A549 (cell line): ENCODE data around the gene POLD2. TPM values are rescaled to one million over a fixed set of nuclear protein-coding genes. Genes with fewer than 3 reads are reported as not detected.

Source experiments
- ATAC-seq, 2 experiments: fragments of 200-7000 bp in 1 of 2; fragments of >200 bp in 1 of 2; cut with Nextera tagmentation in 1 of 2; cut with Tn5 transposase in 1 of 2; 3 replicates each; pipeline versions ENCODE4 v1.8.0 to v1.9.1; 2018 to 2020; ENCODE audit warnings: mild to moderate bottlenecking in 1 of 2, moderate library complexity in 1 of 2
- CTCF ChIA-PET: fragments of 300-600 bp; sonication (Branson Sonifier 250); formaldehyde crosslinking; extraction: SDS; loops from one replicate; lab custom pipeline; 2021; ENCODE audit warnings: antibody characterized with exemption, inconsistent platforms; lab: Yijun Ruan, JAX
- POLR2A ChIA-PET: fragments of 350-600 bp; formaldehyde crosslinking; extraction: SDS; loops from one replicate; lab custom pipeline; 2021; ENCODE audit warnings: antibody characterized with exemption, inconsistent platforms; lab: Yijun Ruan, JAX
- DNase-seq, 2 experiments: peaks; one replicate each; pipeline versions ENCODE4 v3.0.0 to v3.0.0-alpha.2; 2011 to 2016; ENCODE audit warnings: low read depth in 1 of 2, low spot score in 1 of 2
- FAIRE-seq: peaks from 2 replicates; lab custom pipeline; 2011; peaks lifted over from hg19 to GRCh38; lab: Jason Lieb, UNC
- H3K27ac ChIP-seq, 2 experiments: fragments of >200 bp; sonication (Bioruptor Twin); formaldehyde crosslinking; 3 replicates each; pipeline ENCODE4 v1.5.1; 2016 to 2017
- H3K4me1 ChIP-seq: fragments of >200 bp; sonication (Bioruptor Twin); formaldehyde crosslinking; 3 replicates; pipeline ENCODE4 v1.6.1; 2016
- H3K4me2 ChIP-seq: fragments of >200 bp; sonication (Bioruptor Twin); formaldehyde crosslinking; 3 replicates; pipeline ENCODE4 v1.6.1; 2016
- H3K4me3 ChIP-seq: fragments of >200 bp; sonication (Bioruptor Twin); formaldehyde crosslinking; 3 replicates; pipeline ENCODE4 v1.5.1; 2016
- H3K9me3 ChIP-seq: fragments of >200 bp; sonication (Bioruptor Twin); formaldehyde crosslinking; 3 replicates; pipeline ENCODE4 v1.6.1; 2016
- BHLHE40 ChIP-seq: IDR thresholded peaks from 2 replicates; pipeline ENCODE4 v1.6.1; 2012; ENCODE audit warnings: low read depth, low read length, inconsistent platforms
- CHD4 ChIP-seq: fragments of 200-600 bp; sonication (generic); IDR thresholded peaks from 2 replicates; pipeline ENCODE4 v1.6.1; 2016; ENCODE audit warnings: antibody characterized with exemption, mild to moderate bottlenecking, borderline replicate concordance
- E2F6 ChIP-seq: IDR thresholded peaks from 2 replicates; pipeline ENCODE4 v1.6.1; 2012; ENCODE audit warnings: low read depth, borderline replicate concordance
- EP300 ChIP-seq, 2 experiments: fragments of >200 bp; sonication (Bioruptor Twin); formaldehyde crosslinking; IDR thresholded peaks; 2 replicates in 1 of 2; 3 replicates in 1 of 2; pipeline ENCODE4 v1.6.1; 2016 to 2017
- ESRRA ChIP-seq: fragments of 150-350 bp; IDR thresholded peaks from 2 replicates; pipeline ENCODE4 v1.6.1; 2014; ENCODE audit warnings: mild to moderate bottlenecking, low read length, borderline replicate concordance
- FOSB ChIP-seq: fragments of 250-450 bp; sonication (Bioruptor Pico); IDR thresholded peaks from 2 replicates; pipeline ENCODE4 v1.5.0; 2020; ENCODE audit warnings: mild to moderate bottlenecking, moderate library complexity
- HEYL ChIP-seq: fragments of 250-450 bp; sonication (Bioruptor Pico); IDR thresholded peaks from 2 replicates; pipeline ENCODE4 v1.8.0; 2021; ENCODE audit warnings: mild to moderate bottlenecking, moderate library complexity
- HMGXB4 ChIP-seq: fragments of 250-450 bp; sonication (Bioruptor Pico); IDR thresholded peaks from 2 replicates; pipeline ENCODE4 v1.5.0; 2021; ENCODE audit warnings: mild to moderate bottlenecking, moderate library complexity, borderline replicate concordance
- HOXB5 ChIP-seq: fragments of 250-450 bp; sonication (Bioruptor Pico); IDR thresholded peaks from 2 replicates; pipeline ENCODE4 v1.5.0; 2020; ENCODE audit warnings: mild to moderate bottlenecking, moderate library complexity
- JUN ChIP-seq, 2 experiments: fragments of >200 bp; sonication (Bioruptor Twin); formaldehyde crosslinking; IDR thresholded peaks; 2 replicates in 1 of 2; 3 replicates in 1 of 2; pipeline ENCODE4 v1.6.1; 2016 to 2017
- NFE2L2 ChIP-seq: fragments of 150-350 bp; conservative IDR thresholded peaks from 2 replicates; pipeline ENCODE4 v1.6.1; 2014; ENCODE audit warnings: low read length
- NPAS2 ChIP-seq: fragments of 250-450 bp; sonication (Bioruptor Pico); IDR thresholded peaks from 2 replicates; pipeline ENCODE4 v1.8.0; 2022; ENCODE audit warnings: mild to moderate bottlenecking, moderate library complexity, borderline replicate concordance
- RARB ChIP-seq: fragments of 250-450 bp; sonication (Bioruptor Pico); IDR thresholded peaks from 2 replicates; pipeline ENCODE4 v1.8.0; 2021; ENCODE audit warnings: mild to moderate bottlenecking, moderate library complexity
- RNF2 ChIP-seq: fragments of 200-600 bp; sonication (generic); IDR thresholded peaks from 2 replicates; pipeline ENCODE4 v1.6.1; 2016; ENCODE audit warnings: low read depth, mild to moderate bottlenecking, antibody characterized with exemption, moderate library complexity, borderline replicate concordance
- ZC3H11A ChIP-seq: fragments of 450-650 bp; IDR thresholded peaks from 2 replicates; pipeline ENCODE4 v1.6.1; 2014; ENCODE audit warnings: antibody characterized with exemption, mild to moderate bottlenecking
- ZNF302 ChIP-seq: fragments of 250-450 bp; sonication (Bioruptor Pico); IDR thresholded peaks from 2 replicates; pipeline ENCODE4 v1.9.0; 2021; ENCODE audit warnings: inconsistent platforms, mild to moderate bottlenecking, moderate library complexity
- whole genome bisulfite sequencing: methylation state at CpG from one replicate; pipeline ENCODE4 v1.1.6; 2017; ENCODE audit errors: missing lambda C conversion rate; 5-methylcytosine and 5-hydroxymethylcytosine counted together
- polyA plus RNA-seq, 4 experiments: library from polyadenylated mRNA; depleted of rRNA in 3 of 4; stranded (reverse); fragments of >200 nt; fragmentation: RNase III in 1 of 4; extraction: RNeasy Plus Mini Kit Qiagen cat#74134 plus additional on column Dnase treatment in 1 of 4; gene quantifications; 2 replicates in 3 of 4; 3 replicates in 1 of 4; pipeline ENCODE4 v1.2.3, GENCODE V29; 2011 to 2017
- TF ChIP-seq, protein P1 (sequence below): fragments of >200 bp; sonication (Bioruptor Twin); formaldehyde crosslinking; IDR thresholded peaks from 3 replicates; pipeline ENCODE4 v1.5.1; 2016
- TF ChIP-seq, protein P2 (sequence below): fragments of 200-600 bp; sonication (generic); IDR thresholded peaks from 2 replicates; pipeline ENCODE4 v1.6.1; 2016; ENCODE audit warnings: antibody characterized with exemption, mild to moderate bottlenecking, moderate library complexity
- TF ChIP-seq, protein P3 (sequence below): fragments of 450-650 bp; IDR thresholded peaks from 2 replicates; pipeline ENCODE4 v1.6.1; 2014; ENCODE audit warnings: antibody characterized with exemption

The POLD2 gene
- polyA plus RNA-seq, 2 of the 4 experiments (the other 2 are of a cell fraction) = 126 to 138 TPM

DNA sequence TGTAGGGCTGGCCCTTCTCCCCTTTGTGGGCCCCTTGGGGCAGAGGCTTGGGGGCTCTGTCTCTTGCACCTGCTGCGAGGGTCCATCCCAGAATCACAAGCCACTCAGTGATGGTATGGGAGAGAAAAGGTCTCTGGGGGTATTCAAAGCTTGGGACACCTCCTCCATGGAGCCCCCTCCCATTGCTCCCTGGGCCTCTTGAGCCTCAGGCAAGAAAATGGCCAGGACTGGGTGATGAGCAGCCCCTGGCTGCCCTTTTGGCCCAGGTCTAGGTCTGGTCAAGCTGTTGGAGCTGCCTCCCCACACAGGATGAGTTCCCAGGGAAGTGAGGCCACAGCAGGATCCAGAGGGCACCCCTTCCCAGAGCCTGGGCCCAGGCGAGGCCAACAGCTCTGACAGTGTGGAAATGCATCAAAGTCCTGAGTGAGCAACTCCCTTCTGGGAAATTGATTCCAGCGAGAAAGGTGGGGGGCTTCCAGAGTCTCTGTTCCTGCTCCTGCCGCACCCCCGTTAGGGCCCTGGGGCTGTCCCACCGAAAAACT, 21.1 kb upstream of the POLD2 start:
- FAIRE-seq = no peak
- no peak for TF ChIP-seq FOSB (CRISPR knock-in tag)
- no peak for TF ChIP-seq ZC3H11A
- no peak for TF ChIP-seq HMGXB4
- no peak for TF ChIP-seq RARB (CRISPR knock-in tag)
- Histone ChIP-seq H3K9me3 (no peaks in the 10 kb centered on the region), H3K27ac (no peak overlapping the region), H3K4me3 (no peak overlapping the region), H3K4me1 (no peaks in the 10 kb centered on the region), H3K4me2 (no peak overlapping the region)
- no peak for DNase-seq
- WGBS = 87% methylated on average over 5 of the region's 6 CpGs
- ChIA-PET POLR2A (no interaction called here), CTCF (interaction anchor here (1.0 kb wide), 1 partner anchor 10 kb away, joined by 3 read pairs; no protein-coding TSS in a partner anchor)
- no peak for ATAC-seq

DNA sequence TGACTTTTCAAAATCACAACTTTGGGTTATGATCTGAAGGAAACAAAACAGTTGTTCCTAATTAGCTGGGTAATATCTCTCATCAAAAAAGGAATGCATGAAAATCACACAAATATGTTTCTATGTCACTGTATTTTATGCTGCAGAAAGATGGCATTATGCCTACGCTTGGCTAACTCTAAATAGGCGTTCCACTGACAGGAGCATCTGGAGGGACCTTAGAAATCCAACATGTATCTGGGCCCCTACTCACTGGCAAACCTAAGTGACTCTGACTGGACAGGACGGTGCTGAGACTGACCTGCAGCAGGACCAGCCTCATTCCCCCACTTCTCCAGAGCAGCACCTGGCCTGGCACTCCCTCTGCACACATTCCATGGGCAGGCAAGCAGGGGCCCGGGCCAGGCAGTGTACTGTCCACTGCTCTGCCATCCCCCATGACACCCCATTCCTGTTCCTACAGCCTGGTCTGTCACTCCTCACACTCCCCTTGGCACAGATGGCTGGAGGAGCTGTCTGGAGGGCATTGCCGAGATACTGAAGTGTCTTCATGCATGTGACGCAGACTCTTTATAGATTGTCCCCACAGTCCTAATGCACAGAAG, 20.4 kb upstream of the POLD2 start:
- Histone ChIP-seq H3K27ac (no peak overlapping the region), H3K4me2 (no peak overlapping the region), H3K4me1 (no peaks in the 10 kb centered on the region), H3K4me3 (no peak overlapping the region), H3K9me3 (no peaks in the 10 kb centered on the region)
- ATAC-seq (no peak), FAIRE-seq (no peak), DNase-seq (no peak)
- 69% methylated on average over 6 of the region's 6 CpGs for WGBS
- POLR2A ChIA-PET = no interaction called here
- TF ChIP-seq HOXB5 (CRISPR knock-in tag) = no peak
- no peak for TF ChIP-seq NFE2L2
- TF ChIP-seq, protein P1, sequence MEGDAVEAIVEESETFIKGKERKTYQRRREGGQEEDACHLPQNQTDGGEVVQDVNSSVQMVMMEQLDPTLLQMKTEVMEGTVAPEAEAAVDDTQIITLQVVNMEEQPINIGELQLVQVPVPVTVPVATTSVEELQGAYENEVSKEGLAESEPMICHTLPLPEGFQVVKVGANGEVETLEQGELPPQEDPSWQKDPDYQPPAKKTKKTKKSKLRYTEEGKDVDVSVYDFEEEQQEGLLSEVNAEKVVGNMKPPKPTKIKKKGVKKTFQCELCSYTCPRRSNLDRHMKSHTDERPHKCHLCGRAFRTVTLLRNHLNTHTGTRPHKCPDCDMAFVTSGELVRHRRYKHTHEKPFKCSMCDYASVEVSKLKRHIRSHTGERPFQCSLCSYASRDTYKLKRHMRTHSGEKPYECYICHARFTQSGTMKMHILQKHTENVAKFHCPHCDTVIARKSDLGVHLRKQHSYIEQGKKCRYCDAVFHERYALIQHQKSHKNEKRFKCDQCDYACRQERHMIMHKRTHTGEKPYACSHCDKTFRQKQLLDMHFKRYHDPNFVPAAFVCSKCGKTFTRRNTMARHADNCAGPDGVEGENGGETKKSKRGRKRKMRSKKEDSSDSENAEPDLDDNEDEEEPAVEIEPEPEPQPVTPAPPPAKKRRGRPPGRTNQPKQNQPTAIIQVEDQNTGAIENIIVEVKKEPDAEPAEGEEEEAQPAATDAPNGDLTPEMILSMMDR = no peak
- CTCF ChIA-PET = interaction anchor here (1.0 kb wide), 1 partner anchor 11 kb away, joined by 3 read pairs; no protein-coding TSS in a partner anchor

GRCh38 chr7:44142028-44142427, 18.7 kb upstream of the POLD2 start:
- WGBS = 94% methylated on average over 4 of the region's 4 CpGs
- ATAC-seq (no peak), FAIRE-seq (no peak), DNase-seq (no peak)
- Histone ChIP-seq H3K9me3 (no peaks in the 10 kb centered on the region), H3K4me1 (no peaks in the 10 kb centered on the region), H3K4me3 (no peak overlapping the region), H3K4me2 (no peak overlapping the region), H3K27ac (no peak overlapping the region)
- ChIA-PET POLR2A (no interaction called here), CTCF (interaction anchor here (0.6 to 1.3 kb wide), 8 partner anchors 12 to 207 kb away, joined by 3 to 5 read pairs (median 3); partner anchors contain the start of gene POLD2)
- TF ChIP-seq, protein P2, sequence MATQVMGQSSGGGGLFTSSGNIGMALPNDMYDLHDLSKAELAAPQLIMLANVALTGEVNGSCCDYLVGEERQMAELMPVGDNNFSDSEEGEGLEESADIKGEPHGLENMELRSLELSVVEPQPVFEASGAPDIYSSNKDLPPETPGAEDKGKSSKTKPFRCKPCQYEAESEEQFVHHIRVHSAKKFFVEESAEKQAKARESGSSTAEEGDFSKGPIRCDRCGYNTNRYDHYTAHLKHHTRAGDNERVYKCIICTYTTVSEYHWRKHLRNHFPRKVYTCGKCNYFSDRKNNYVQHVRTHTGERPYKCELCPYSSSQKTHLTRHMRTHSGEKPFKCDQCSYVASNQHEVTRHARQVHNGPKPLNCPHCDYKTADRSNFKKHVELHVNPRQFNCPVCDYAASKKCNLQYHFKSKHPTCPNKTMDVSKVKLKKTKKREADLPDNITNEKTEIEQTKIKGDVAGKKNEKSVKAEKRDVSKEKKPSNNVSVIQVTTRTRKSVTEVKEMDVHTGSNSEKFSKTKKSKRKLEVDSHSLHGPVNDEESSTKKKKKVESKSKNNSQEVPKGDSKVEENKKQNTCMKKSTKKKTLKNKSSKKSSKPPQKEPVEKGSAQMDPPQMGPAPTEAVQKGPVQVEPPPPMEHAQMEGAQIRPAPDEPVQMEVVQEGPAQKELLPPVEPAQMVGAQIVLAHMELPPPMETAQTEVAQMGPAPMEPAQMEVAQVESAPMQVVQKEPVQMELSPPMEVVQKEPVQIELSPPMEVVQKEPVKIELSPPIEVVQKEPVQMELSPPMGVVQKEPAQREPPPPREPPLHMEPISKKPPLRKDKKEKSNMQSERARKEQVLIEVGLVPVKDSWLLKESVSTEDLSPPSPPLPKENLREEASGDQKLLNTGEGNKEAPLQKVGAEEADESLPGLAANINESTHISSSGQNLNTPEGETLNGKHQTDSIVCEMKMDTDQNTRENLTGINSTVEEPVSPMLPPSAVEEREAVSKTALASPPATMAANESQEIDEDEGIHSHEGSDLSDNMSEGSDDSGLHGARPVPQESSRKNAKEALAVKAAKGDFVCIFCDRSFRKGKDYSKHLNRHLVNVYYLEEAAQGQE = no peak
- TF ChIP-seq EP300 (IDR thresholded peaks at IDR 0.05) (no peak), ESRRA (no peak), JUN (IDR thresholded peaks at IDR 0.05) (no peak), RARB (CRISPR knock-in tag) (no peak), E2F6 (no peak), RNF2 (no peak), CHD4 (no peak), ZNF302 (CRISPR knock-in tag) (no peak), BHLHE40 (no peak), HEYL (no peak), NPAS2 (no peak)
- TF ChIP-seq, protein P3, sequence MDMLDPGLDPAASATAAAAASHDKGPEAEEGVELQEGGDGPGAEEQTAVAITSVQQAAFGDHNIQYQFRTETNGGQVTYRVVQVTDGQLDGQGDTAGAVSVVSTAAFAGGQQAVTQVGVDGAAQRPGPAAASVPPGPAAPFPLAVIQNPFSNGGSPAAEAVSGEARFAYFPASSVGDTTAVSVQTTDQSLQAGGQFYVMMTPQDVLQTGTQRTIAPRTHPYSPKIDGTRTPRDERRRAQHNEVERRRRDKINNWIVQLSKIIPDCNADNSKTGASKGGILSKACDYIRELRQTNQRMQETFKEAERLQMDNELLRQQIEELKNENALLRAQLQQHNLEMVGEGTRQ = no peak
- TF ChIP-seq, protein P1 = no peak
